Ishikawa (cell line): ENCODE measurements around the gene TMEM80.
A peak's percentile ranks its signal among the peaks of the same experiment; 100 is the strongest.

Experiments
- REST ChIP-seq: IDR thresholded peaks from 2 replicates; pipeline ENCODE4 v1.6.1; 2012; ENCODE audit warnings: low read depth, mild to moderate bottlenecking
- TEAD4 ChIP-seq: IDR thresholded peaks from 2 replicates; pipeline ENCODE4 v1.6.1; 2012
- USF1 ChIP-seq: IDR thresholded peaks from 2 replicates; pipeline ENCODE4 v1.6.1; 2012

GRCh38 chr11:704781-705645, 9.4 kb downstream of the TMEM80 start:
- 0 out of 2 replicates have a peak, but pooled peaks have one; percentile 16 for TF ChIP-seq USF1
- TF ChIP-seq TEAD4, result no peak; the same call in 1 of the 2 replicates
- no peak for TF ChIP-seq REST
